NOMO-1 (cell line): ENCODE data around the gene TMPRSS3.

Source experiments
- DNase-seq, 2 experiments: peaks; one replicate each; lab custom pipeline; 2025; ENCODE audit not compliant: unreplicated experiment in 2 of 2; lab: John Stamatoyannopoulos, UW

Gene TMPRSS3

DNA sequence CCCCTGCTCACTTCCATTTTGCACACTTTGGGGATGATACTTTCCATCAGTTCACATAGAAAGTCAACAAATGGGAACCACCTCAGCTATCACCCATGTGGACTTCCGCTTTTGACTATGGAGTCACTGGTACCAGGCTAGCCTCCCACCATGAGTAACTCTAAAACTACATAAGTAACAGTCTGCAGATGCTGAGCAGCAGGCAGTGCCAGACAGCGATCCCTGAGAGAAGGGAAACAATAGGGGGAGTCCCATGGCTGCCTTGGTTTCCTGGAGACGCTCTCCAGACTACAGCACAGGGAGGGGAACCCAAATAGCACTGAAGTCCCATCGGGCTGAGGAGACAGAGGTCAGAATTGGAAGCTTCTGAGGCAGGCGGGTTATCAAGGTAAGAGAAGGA lies 42.2 kb downstream of the TMPRSS3 start:
- no peak for DNase-seq

DNA sequence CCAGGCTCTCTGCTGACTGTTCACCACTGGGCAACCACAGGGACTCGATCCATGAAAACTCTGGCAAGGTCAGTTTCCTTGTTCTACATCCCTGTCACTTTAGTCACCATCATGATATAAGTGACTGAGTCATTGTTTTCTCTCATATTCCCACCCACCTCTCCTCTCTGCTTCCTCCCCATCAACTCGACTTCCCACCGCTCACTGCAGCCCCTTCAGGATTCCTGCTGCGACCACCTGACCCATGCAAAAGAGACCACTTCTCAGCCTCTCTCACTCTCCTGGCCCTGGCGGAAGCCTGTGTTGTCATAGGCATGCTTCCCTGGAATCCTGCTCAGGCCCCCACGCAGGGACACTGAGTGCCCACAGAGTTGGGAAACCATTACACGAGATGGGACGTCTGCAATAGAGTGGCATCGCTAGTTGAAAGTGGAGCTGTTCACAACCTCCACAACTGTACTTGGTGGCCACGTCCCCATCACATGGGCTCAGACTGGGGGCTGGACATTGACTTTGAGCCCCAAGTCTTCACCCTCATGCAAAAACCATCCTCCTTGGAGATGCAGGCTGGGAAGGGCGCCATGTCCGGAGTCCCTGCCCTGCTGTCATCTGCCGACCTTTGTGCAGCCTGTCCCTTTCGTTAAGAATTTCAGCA lies 43.3 kb downstream of the TMPRSS3 start:
- DNase-seq = no peak

DNA sequence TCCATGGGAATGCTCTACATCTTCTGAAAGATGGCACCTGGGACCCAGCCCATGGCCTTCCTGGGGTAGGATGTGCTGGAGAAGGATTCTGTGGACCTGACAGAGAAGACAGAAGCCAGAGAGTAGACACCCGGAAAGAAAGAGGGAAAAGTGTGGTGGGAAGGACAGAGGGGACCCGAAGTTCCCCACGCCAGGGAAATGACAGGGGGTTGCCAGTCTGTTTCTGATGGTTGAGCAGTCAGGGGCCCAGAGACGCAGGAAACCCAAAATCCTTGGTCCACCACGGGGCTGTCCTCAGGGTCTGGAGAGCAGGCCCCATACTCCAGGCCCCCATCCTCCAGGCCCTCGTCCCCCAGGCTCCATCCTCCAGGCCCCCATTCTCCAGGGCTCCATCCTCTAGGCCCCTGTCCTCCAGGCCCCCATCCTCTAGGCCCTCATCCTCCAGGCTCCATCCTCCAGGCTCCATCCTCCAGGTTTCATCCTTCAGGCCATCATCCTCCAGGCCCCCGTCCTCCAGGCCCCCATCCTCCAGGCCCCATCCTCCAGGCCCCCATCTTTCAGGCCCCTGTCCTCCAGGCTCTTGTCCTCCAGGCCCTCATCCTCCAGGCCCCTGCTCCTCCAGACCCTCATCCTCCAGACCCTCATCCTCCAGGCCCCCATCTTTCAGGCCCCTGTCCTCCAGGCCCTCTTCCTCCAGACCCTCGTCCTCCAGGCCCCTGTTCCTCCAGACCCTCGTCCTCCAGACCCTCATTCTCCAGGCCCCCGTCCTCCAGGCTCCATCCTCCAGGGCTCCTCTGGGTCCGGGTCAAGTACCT lies 44.0 kb downstream of the TMPRSS3 start:
- no peak for DNase-seq

DNA sequence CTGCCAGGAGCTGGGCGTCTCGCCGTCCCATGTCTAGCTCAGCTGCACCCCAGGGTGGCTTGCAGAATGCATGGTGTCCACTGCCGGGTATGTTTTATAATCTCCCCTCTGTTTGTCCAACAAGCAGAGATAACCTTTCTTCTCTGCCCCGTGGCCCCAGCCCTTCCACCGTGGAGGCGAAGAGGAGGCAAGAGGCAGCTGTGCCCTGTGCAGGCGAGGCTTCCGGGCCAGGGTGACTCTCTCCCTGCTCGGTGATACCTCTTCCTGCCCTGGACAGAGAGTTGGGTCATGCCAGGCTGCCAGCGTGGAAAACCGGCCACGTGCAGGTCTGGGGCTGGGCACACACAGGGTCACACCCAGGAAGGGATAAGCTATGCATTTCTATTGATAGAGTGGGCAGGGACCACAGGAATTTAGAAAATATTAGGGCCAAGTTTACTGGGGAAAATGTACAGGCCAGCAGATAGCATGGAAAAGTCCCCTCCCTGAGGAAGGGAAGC lies 44.9 kb downstream of the TMPRSS3 start, which contains the start of gene TFF2:
TFF2 (minus strand) TSS at position 68 of the 500 bp plus-strand sequence; CDS start at position 31, 37 bp downstream.
- DNase-seq = no peak

DNA sequence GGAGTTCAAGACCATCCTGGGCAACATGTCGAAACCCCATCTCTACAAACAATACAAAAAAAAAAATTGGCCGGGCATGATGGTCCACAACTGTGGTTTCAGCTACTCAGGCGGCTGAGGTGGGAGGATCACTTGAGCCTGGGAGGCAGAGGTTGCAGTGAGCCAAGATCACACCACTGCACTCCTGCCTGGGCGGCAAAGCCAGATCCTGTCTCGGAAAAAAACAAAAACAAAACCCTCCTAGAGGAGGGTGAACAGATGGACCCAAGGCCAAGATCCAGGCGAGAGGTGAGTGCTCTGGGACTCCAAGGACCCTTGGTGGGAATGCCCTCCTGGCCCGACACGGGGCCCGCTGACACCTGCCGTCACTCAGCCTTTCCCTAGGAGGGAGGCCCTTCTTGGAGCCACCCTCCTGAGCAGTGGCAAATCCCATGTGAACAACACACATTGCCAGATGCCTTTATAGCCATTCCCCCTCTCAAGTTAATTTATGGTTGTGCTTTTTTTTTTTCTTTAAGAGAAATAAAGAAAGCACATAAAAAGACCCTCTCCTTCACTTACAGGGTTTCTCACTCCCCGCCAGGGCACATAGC lies 45.4 kb downstream of the TMPRSS3 start:
- no peak for DNase-seq

DNA sequence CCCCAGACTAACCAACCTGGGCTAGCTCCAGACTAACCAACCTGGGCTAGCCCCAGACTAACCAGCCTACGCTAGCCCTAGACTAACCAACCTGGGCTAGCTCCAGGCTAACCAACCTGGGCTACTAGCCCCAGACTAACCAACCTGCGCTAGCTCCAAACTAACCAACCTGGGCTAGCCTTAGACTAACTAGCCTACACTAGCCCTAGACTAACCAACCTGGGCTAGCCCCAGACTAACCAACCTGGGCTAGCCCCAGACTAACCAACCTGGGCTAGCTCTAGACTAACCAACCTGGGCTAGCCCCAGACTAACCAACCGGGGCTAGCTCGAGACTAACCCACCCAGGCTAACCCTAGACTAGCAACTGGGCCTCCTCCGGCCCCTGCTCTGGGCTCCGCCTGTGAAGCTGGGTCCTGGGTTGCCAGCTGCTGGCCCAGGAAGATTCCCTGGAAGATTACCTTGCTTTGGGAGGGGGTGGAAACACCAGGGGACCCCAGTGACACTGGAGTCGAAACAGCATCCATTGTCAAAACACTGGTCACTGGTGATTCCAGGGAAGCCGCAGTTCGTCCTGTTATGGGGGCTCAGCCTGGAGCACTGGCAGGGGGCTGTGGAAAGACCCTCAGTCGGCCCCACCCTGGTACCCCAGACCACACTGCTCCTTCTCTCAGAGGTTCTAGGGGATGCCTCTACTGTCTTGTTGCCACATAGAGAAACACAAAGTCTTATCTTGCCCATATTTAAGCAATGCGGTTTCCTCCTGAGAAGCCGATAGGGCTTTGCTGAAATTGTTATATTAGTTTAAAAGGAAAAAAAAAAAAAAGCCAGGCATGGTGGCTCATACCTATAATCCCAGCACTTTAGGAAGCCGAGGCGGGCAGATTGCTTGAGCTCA lies 46.2 kb downstream of the TMPRSS3 start:
- no peak for DNase-seq

DNA sequence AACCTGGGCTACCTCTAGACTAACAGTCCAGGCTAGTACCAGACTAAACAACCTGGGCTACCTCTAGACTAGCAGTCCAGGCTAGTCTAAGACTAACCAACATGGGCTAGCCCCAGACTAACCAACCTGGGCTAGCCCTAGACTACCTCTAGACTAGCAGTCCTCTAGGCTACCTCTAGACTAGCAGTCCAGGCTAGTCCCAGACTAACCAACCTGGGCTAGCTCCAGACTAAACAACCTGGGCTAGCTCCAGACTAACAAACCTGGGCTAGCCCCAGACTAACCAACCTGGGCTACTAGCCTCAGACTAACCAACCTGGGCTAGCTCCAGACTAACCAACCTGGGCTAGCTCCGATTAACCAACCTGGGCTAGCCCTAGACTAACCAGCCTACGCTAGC lies 47.1 kb downstream of the TMPRSS3 start:
- no peak for DNase-seq

DNA sequence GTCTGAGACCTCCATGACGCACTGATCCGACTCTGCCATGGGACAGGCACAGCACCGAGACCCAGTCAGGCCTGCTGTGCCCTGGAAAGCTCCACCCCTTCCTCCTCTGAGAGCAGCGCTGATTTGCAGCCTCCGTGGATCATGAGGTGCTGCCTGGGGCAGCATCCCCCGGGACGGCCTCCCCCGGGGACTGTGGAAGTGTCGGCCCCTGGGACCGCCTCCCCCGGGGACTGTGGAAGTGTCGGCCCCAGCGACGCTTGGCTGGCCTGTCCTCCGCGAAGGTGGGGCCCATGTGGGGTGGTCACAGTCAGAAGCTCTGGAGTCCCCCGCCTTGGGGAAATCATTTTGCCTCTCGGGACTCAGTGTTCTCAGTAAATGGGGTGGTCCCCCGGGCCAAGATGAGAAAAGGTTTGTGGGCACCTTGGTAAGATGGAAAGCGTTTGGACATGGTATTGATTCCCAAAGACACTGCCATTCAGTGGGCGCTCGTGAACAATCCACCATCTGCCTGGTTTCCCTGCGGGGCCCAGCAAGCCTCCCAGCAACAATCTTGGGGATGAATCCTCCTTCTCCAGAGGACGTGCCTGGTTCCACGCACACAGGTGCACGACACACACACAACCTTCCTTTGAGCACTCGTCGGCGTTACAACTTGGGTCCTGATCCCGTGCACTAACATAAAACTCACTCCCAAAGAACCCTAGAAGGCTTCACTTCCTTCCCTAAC lies 48.1 kb downstream of the TMPRSS3 start:
- no peak for DNase-seq

DNA sequence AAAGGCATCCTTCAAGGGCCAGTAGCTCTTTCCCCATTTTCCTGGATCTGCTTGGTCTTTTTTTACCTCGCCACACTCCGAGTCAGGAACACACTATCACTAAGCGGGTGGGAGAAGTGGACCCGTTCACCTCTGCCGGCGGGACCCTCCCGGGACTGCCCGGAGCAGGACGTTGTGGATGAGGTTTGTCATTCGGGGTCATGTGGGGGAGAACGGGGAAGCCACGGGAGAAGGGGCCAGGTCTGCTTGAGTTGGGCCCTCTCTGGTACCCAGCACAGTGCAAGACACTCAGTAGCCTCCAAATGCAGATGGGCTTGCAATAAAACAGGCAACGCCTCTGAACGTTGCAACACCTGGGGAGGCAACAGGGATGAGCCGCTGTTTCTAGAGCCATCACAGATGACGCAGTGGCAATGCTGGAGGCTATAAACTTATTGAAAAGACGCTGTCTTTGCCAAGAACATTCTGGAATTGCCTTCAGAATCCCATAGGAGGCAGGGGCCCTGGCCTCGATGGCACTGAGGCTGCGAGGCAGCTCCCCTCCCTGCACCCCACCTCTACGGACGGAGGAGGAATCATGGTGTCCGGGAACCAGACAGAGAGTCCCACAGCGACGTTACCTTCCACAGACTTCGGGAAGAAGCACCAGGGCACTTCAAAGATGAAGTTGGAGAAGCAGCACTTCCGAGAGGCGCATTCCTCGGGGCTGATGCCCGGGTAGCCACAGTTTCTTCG lies 48.8 kb downstream of the TMPRSS3 start:
- no peak for DNase-seq

DNA sequence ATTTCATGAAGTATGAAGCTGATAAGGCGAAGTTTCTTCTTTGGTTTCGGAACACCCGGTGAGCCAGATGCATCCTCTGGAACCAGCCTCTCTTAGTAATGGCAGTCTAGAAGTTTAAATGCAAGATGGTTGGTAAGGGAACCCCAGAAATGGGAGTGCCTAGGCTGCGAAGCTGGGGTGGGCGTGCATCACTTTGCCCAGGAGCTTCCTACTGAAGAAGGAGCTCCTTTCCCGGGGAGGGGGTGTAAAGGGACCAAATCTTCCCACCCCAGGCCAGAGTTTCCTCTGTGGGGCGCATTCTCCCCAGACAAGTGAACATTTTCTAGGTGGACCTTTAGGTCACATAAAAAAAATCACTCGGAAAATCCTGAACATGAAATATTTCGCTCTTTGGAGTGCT lies 49.4 kb downstream of the TMPRSS3 start:
- DNase-seq = no peak

DNA sequence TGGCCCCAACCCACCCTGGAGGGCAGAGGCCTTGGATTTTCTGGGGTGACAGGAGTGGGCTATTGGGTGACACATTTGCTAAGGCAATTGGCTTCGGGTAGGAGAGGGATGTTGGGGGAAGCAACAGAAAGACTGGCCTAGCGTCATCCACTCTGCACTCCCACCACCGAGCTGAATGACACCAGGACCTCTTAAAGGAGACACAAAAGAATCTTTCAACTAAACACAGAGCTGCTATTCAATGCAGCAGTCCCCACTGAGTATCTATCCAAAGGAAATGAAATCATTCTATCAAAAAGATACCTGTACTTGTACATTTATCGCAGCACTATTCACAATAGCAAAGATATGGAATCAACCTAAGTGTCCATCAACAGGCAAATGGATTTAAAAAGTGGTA lies 51.2 kb downstream of the TMPRSS3 start:
- DNase-seq = no peak

DNA sequence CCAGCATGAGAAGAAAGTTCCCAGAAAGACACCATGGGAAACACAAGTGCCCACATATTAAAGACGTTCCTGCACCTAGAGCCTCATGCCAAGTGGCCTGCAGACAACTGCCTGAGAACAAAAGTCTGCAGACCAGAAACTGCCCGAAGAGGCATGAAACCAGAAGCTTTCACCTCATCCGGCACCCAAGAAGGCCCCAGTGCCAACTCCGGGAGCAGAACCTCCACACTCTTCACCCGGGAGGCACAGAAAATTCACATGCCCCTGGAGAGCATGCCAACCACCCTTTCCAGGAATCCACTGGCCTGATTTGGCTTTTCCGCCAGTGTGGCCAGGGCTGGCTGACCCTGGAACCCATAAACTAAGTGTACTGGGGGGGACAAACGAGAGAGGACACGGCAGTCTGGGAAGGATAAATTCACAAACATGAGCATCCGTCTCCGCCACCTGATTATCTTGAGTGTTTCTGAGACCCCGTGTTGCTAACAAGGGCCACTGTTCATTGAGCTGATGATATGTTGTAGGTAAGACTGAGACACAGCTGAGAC lies 51.8 kb downstream of the TMPRSS3 start:
- no peak for DNase-seq

DNA sequence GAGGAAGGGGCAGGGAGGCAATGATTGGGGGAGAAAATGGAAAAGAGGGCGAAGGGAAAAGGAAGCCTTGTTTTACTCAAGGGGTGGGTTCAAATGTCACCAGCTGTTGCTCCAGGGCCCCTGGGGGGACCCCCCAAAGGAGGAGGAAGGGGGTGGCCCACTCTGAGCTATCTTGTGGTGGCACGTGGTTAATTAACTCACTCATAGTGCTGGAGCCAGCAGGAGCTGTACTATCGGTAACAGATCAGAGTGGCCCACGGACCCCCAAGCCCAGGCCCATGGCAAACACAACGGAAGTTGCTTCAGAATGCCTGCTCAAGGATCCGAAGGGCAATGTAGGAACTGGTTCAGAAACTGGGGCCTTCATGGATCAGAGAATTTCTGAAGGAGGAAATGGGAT lies 52.3 kb downstream of the TMPRSS3 start:
- no peak for DNase-seq

DNA sequence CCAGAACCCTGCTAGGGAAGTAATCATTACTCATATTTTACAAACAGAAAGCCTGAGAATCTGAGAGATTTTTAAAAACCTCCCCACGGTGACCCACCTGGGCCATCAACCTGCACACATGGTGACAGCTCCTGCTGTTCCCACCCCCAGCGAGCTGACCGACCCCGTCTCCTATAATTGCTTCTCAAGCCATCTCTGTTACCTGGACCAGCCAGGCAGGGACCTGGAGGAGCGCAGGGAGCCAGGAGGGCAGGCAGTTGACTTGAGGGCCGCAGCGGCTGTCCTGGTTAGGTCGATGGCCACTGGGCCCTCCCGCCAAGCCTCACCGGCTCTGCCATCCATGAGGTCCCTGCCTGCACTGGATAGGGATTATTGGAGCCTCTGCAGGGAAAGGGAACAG lies 52.8 kb downstream of the TMPRSS3 start:
- DNase-seq = no peak

DNA sequence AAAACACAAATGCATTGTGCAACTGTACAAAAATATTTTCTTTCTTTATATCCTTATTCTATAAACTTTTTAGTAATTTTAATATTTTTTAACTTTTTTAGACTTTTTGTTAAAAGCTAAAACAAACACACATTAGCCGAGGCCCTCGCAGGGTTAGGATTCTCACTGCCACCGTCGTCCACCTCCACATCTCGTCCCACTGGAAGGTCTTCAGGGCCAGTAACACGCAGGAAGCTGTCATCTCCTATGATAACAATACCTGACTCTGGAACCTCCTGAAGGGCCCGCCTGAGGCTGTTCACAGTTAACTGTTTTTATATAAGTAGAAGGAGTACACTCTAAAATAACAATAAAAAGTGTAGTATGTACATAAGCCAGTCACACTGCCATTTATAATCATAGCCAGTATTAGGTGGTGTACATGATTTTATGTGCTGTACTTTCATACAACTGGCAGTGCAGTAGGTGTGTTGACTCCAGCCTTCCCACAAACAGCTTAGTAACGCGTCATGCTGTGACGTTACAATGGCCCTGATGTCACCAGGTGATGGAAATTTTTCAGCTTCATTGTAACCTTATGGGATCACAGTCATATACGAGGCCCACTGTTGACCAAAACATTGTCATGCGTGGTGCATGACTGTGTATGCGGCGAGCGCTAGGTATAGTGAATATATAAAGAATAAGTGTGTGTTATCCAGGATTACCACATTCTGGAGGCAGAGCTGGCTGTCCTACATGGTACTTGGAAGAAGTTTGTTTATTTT lies 53.9 kb downstream of the TMPRSS3 start:
- DNase-seq = no peak

DNA sequence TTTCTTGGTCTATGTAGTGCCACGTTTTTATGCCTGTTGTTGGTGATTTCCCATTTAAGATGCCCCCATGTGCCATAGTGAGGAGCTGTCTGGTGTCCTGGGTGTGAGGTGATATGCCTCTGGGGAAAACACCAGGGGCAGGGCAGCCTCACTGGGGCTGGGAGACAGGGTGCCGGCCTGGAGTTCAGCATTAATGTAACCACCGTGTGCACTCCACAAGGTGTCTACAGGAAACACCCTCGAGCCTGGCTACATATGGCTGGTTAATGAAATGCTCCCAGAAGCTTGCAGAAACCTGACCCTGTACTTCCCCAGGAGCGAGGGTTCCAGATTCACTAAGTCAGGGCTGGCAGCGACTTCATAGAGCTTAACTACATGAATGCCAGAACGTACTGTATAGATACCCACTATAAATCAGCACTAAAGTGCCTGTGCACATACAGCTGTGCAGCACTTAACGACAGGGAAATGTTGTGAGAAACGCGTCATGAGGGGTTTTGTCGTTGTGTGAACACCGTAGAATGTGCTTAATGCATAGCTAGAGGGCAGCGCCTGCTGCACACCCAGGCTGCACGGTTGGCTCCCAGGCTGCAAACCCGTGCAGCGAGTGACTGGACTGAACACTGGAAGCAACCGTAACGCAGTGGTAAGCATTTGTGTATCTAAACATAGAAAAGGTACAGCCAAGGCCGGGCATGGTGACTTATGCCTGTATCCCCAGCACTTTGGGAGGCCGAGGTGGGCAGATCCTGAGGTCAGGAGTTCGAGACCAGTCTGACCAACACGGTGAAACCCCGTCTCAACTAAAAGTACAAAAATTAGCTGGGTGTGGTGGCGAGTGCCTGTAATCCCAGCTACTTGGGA lies 55.4 kb downstream of the TMPRSS3 start:
- no peak for DNase-seq
